ENCODE measurements around the gene PITRM1. TPM values are rescaled to one million over a fixed set of nuclear protein-coding genes. Genes with fewer than 3 reads are reported as not detected.
A peak's percentile ranks its signal among the peaks of the same experiment; 100 is the strongest.

PITRM1 gene
- polyA plus RNA-seq, 1 experiment, result 68.5 TPM

DNA sequence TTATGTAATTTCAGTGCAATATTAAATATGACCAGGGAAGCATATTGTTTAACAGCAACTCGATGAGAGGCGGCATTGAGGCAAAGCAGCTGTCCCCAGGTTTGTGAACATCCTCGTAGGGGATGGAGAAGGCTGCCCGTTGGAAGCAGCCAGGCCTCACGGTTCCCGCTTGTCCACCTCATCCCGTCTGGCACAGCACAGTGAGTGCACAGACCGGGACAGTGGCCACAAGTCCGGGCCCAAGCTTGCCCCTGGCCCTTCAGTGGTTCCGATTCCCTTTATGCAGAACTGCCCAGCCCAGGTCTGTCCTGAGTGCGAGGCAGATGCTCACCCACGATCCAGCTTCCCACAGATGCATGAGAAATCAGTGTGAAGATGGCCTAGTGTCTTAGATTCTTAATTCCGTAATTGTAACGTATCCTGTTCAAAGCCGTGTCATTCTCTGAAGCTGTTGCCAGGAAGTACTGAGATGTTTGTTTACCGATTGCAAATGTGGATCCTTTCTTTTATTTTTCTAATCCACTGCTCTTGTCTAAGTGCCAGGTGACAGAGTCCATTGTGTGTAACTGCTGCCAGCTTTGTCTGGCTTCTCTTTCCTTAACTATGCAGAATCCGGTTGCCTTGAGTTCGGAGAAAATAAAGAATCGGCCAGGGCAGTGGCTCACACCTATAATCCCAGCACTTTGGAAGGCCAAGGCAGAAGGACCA is 69.7 kb downstream of the PITRM1 start:
- Histone ChIP-seq H3K4me3 (ENCODE audit: low read depth, low read length) (no peak overlapping the region), H3K27me3 (ENCODE audit: control insufficient read depth, insufficient read depth, low read length) (no peaks in the 10 kb centered on the region), H3K36me3 (ENCODE audit: control insufficient read depth, insufficient read depth, low read length) (peaks cover 33% of the 10 kb centered on the region)
- TF ChIP-seq, protein P1, sequence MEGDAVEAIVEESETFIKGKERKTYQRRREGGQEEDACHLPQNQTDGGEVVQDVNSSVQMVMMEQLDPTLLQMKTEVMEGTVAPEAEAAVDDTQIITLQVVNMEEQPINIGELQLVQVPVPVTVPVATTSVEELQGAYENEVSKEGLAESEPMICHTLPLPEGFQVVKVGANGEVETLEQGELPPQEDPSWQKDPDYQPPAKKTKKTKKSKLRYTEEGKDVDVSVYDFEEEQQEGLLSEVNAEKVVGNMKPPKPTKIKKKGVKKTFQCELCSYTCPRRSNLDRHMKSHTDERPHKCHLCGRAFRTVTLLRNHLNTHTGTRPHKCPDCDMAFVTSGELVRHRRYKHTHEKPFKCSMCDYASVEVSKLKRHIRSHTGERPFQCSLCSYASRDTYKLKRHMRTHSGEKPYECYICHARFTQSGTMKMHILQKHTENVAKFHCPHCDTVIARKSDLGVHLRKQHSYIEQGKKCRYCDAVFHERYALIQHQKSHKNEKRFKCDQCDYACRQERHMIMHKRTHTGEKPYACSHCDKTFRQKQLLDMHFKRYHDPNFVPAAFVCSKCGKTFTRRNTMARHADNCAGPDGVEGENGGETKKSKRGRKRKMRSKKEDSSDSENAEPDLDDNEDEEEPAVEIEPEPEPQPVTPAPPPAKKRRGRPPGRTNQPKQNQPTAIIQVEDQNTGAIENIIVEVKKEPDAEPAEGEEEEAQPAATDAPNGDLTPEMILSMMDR (IDR thresholded peaks at IDR 0.05; ENCODE audit: insufficient read depth, low read depth, low read length), result no peak
- POLR2A ChIA-PET, result interaction anchor here (0.6 kb wide), 1 partner anchor 49 kb away, joined by 7 read pairs; no protein-coding TSS in a partner anchor
- CTCF ChIA-PET, result no interaction called here
- DNase-seq (ENCODE audit: low read depth), result no peak

DNA sequence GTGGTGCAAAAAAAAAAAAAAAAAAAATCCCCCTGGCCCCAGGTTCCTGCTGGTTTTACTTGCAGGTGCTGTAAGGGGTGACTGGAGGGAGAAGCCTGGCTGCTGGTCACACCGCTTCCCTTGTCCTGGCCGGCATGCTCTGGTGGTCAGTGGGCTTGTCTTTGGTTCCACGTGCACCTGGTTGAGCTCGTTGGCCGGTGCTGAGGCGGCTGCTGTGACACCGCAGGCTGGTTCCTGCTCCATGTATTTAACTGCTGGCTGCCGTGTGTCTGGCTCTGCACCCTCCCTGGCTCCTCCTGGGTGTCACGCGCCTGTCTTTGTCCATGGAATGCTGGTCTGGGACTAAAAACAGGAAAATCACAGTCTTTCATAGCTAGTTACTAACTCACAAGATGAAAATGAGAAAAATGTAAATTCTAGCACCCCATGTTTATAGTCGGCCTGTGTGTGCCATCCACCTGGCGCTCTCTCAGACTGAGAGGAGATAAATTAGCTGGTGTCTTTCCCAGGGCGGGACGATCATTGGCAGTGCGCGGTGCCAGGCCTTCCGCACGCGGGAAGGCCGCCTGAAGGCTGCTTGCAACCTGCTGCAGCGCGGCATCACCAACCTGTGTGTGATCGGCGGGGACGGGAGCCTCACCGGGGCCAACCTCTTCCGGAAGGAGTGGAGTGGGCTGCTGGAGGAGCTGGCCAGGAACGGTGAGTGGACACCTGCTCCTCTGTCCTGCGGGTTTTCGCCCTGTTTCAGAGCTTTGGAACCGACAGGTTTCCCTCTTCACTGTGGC is 71.5 kb downstream of the PITRM1 start:
- Histone ChIP-seq H3K27me3 (ENCODE audit: control insufficient read depth, insufficient read depth, low read length) (no peaks in the 10 kb centered on the region), H3K36me3 (ENCODE audit: control insufficient read depth, insufficient read depth, low read length) (peaks cover 28% of the 10 kb centered on the region), H3K4me3 (ENCODE audit: low read depth, low read length) (no peak overlapping the region)
- DNase-seq (ENCODE audit: low read depth), result no peak
- ChIA-PET CTCF (interaction anchor here (0.7 to 1.0 kb wide), 2 partner anchors 16 to 25 kb away, joined by 3 read pairs; no protein-coding TSS in a partner anchor), POLR2A (no interaction called here)
- TF ChIP-seq, protein P1 (IDR thresholded peaks at IDR 0.05; ENCODE audit: insufficient read depth, low read depth, low read length), result no peak

DNA sequence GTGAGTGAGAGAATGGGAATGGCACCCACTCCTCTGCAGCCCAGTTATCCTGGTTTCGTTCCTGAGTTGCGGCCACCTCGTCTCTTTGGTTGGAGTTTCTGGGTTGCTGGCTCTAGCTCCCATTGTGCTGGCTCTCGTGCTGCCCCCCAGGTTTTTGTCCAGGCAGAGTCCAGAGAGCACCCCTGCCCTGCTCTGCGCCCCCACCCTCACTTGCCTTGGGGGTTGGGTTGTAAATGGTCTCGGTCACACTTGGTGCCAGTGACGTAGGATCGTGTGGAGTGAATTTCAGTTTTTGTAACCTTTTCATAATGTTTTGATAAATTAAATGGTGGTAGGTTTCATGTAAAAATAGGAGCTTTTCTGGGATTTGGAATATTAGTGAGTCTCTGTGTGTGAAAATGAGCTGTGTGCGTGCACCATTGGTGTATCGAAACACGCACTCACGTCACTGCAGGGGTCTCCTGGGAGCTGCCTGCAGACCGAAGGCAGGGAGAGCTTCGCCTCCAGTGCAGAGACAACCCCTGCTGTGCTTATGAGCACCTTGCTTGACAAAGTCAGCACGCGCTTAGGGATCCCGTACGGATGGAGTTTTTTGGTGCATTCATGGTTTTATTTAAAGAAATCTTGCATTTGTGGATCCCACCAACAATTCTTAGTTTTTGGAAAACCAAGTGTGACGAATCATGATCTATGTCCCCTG is 72.3 kb downstream of the PITRM1 start:
- ChIA-PET POLR2A (no interaction called here), CTCF (interaction anchor here (0.7 to 1.5 kb wide), 2 partner anchors 26 to 57 kb away, joined by 3 read pairs; no protein-coding TSS in a partner anchor)
- Histone ChIP-seq H3K27me3 (ENCODE audit: control insufficient read depth, insufficient read depth, low read length) (no peaks in the 10 kb centered on the region), H3K36me3 (ENCODE audit: control insufficient read depth, insufficient read depth, low read length) (peaks cover 24% of the 10 kb centered on the region), H3K4me3 (ENCODE audit: low read depth, low read length) (no peak overlapping the region)
- no peak for DNase-seq (ENCODE audit: low read depth)
- TF ChIP-seq, protein P1 (IDR thresholded peaks at IDR 0.05; ENCODE audit: insufficient read depth, low read depth, low read length), result no peak

DNA sequence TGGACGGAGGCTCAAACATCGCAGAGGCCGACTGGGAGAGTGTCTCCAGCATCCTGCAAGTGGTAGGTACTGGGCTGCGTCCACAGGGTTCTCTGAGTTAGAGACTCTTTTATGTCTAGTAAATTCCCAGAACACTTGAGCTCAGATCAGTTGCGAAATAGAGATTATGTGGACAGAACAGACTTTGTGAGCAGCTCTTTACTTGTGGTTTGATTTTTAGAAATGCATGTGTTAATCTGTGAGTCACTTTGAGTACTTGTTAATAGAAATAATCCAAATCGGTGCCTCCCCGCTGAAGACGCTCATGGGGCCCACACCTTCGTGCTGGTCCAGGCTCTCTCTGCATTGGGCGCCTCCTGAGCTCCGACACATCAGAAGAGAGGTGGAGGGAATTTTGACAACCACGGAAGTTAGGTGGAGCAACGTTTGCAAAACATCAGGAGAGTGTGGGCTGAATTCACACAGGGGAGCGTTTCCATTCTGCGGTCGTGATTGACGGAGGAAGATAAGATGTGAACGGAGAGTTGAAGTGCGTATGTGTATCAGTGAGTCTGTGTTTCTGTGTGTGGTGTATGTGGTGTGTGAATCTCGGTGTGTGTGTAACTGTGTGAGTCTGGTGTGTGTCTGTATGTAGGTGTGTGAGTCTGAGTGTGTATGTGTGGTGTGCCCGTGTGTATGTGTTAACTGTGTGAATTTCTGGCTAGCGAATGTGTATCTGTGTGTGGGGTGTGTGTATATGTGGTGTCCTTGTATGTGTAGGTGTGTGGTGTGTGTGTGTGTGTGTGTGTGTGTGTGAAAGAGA is 73.1 kb downstream of the PITRM1 start:
- H3K4me3 ChIP-seq (ENCODE audit: low read depth, low read length), result no peak overlapping the region

More for the DNA sequence above, 73.1 kb downstream of the PITRM1 start:
- ChIA-PET CTCF (interaction anchor here (0.6 to 1.5 kb wide), 2 partner anchors 31 to 56 kb away, joined by 3 read pairs; no protein-coding TSS in a partner anchor), POLR2A (no interaction called here)
- no peaks in the 10 kb centered on the region for H3K27me3 ChIP-seq (ENCODE audit: control insufficient read depth, insufficient read depth, low read length)
- TF ChIP-seq, protein P1 (IDR thresholded peaks at IDR 0.05; ENCODE audit: insufficient read depth, low read depth, low read length), result no peak
- peak; percentile 28 for DNase-seq (ENCODE audit: low read depth)
- H3K36me3 ChIP-seq (ENCODE audit: control insufficient read depth, insufficient read depth, low read length), result peaks cover 18% of the 10 kb centered on the region

All from BJ (cell line).